GM18517 (cell line): ENCODE data around the gene SPSB3.
"Not testable (repeated sequence)": the region's sequence is repeated elsewhere in the genome, so short reads cannot be mapped to it uniquely, and the experiment has no call there.

ENCODE experiments used
- ATAC-seq: cut with Tn5 transposase; IDR thresholded peaks from one replicate; pipeline ENCODE4 v1.9.1; 2021; ENCODE audit warnings: mild to moderate bottlenecking, moderate library complexity; ENCODE audit not compliant: unreplicated experiment

Gene SPSB3

DNA sequence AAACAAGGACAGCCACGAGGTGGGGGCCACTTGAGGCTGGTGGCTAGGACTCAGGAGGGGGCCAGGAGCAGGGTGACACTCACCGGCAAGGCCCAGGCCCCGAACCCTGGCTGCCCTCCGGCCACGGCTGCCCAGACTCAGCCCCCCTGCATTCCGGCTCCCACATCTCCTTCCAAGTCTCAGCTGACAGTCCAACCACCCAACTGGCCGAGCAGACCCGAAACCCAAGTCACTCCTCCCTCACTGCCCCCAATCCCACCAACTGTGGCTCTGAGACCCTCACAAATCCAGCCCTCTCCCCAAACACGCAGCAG lies 34.9 kb upstream of the SPSB3 start:
- ATAC-seq = no peak

DNA sequence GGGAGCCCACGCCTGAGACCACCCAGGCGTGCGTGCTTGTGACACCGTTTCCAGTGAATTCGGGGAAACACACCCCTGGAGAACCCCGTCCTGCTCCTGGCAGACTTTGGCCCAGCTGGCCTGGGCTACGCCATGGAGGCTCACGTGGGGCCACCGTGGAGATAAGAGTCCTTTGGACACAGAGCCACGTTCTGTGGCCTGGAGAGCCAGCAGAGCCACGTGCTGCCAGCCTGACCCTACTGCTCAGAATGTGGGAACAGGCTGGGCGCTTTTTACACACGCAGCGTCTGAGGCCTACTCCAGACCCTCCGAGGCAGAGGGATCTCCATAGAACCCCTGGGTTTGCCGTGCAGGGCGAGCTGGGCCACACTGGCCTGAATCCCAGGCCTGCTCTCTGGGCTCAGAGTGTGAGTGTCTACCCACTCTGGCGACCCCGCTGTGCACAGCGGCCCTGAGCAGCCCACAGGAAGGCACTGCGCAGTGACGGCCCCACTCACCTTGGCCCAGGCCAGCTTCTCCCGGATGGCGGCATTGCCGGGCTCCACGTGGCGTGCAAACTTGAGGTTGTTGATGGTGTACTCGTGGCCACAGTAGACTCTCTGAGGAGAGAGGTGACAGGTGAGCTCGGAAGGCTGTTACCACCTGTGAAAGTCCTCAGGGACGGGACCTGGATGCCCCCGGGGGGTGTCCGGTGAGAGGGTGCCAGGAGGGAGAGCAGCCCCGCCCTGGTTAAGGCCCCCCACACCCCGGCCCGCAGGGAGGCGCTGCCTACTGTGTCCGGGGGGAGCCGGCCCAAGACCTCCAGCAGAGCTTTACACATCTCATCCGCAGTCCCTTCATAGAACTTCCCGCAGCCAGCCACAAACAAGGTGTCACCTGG lies 34.3 kb upstream of the SPSB3 start:
- no peak for ATAC-seq

DNA sequence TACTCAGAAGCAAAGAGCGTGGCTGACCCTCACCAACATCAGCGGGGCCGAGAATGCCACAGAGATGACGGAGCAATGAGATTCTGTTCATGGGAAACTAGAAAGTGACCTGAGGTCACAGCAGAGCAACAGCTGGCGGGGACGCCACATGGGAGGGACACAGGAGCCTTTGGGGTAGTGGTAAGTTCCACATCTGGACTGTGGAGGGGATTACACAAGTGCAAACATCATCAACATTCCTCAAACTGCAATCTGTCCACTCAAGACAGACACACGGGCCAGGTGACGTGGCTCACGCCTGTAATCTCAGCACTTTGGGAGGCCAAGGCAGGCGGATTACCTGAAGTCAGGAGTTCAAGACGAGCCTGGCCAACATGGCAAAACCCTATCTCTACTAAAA lies 33.1 kb upstream of the SPSB3 start:
- ATAC-seq = no peak

DNA sequence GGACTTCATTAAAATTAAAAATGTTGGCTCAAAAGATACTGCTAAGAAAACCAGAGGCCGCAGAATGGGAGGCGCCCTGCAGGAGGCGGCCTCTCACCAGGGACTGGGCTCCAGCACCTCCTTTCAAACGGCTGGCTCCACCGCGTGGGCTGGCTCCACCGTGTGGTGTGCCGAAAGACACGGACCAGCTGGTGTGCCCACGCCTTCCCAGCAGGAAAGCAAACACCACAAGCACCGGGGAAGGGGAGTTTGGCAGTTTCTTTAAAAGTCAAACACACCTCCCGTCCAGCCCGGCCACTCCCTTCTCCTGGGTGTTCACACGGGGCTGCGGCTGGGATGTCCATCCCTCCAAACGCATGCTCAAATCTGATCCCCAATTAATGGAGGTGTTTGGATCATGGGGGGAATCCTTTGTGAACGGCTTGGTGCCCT lies 30.4 kb upstream of the SPSB3 start:
- no peak for ATAC-seq

DNA sequence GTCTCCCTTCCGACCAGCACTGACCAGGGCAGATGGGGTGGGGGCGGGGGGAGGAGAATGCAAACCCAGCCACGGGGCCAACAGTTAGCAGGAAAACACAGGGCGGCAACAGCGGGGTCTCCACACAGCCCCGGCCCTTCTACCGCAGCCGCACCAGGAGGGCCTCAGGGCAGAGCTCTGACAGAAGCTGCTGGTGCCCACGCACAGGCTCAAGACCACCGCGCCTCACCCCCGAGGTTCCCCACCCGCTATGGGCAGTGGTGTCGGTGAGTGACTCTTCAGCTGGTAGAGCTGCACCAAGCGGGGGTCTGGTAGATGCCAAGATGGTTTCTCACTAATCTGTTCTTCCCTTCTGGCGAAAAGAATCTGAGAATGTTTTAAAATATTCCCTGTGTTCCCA lies 28.2 kb upstream of the SPSB3 start:
- ATAC-seq = no peak

DNA sequence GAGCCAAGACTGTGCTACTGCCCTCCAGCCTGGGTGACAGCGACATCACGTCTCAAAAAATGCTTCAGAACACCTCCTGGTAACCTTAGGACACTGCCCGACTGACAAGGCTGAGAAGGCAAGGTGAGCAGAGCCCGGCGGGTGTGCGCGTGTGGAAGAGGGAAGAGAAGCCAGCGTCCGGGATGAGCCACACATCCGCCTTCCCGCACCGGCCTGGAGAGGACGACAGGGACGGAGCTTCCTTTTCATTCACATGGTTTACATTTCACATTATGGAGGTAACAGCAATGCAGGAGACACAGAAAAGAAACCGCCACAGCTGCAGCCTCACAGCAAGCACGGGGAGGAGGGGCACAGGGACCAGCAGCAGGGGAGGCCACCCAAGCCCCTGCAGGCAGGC lies 27.7 kb upstream of the SPSB3 start:
- no peak for ATAC-seq

DNA sequence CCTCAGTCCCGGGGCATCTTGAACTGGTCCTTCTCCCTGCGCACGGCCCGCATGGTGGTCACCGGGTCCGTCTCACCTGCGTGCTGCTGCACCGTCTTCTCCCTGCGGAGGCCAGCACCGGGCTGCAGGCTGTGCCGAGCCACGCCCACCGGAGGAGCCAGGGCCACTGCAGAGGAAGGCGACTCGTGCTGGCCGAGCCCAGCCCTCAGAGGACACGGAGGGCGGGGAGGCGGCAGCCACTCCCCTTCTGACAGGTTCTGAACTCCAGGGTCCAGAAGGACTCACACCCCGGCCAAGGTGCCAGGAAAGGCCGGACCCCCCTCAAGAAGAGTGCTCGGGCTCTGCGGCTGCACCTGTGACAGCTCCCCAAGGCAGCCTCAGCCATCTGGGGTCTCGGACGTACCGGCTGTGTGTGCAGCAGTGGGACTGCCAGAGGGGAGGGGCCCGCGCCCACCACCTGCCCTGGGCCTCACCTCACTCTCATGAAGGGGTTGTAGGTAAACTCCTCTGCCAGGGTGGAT lies 27.0 kb upstream of the SPSB3 start:
- no peak for ATAC-seq

DNA sequence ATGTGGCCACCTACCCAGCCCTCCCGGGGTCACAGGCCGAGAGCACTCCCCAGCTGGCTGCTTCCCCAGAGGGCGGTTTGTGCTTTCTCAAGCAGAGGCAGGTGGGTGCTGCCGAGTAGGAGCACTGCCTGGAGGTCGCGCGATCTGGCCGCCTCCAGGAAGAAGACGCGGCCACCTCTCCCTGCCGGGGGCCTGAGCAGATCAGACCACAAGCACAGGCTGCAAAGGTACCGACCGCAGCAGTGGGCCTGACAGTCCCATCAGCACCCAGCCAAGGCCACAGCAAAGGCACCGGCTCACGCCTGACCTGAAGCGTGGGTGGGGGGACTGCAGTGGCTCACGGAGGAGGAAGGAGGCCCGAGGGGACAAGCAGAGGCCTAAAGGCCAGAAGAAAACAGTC lies 26.3 kb upstream of the SPSB3 start:
- ATAC-seq = no peak

DNA sequence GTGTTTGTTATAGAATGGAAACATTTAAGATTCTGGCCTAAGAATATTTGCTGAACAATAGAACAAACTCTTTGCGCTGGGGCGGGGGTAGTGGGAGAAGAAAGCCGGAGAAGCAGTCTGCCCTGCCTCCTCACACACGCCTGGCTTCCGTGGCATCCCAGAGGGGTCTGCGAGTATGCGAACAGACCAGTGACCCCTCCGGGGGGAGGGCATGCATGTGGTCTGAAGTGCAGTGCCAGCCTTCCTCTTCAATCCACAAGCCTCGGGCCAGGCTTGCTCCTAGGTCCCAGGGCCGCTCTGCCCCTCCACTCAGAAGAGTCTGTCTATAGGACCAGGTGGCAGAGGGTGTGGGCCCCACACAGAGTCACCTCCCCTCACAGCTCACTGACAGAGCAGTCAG lies 25.3 kb upstream of the SPSB3 start:
- no peak for ATAC-seq

DNA sequence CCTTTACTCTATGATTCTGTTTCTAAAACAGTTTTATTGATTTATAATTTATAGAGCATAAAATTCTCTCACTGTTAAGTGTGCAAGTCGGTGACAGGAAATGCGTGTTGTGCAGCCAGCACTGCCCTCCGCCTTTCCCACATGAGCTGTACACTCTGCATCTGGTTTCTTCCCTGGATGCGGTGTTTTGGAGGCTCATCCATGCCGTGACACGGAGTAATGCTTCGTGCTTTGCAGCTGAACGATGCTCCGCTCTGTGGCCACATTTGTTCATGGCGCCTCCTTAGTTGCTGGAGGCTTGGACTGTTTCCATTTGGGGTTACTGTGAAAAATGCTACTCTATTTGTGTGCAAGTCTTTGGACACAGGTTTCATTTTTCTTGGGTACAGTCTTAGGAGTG lies 18.3 kb upstream of the SPSB3 start:
- no peak for ATAC-seq

DNA sequence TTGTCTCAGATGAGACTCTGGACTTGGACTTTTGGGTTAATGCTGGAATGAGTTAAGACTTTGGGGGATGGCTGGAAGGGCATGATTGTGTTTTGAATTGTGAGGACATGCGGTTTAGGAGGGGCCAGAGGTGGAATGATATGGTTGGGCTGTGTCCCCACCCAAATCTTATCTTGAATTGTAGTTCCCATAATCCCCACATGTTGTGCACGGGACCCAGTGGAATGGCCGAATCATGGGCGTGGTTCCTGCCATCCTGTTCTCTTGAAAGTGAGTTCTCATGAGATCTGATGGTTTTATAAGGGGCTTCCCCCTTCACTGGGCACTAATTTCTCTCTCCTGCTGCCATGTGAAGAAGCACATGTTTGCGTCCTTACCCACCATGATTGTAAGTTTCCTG lies 16.9 kb upstream of the SPSB3 start:
- ATAC-seq = not testable (repeated sequence)

DNA sequence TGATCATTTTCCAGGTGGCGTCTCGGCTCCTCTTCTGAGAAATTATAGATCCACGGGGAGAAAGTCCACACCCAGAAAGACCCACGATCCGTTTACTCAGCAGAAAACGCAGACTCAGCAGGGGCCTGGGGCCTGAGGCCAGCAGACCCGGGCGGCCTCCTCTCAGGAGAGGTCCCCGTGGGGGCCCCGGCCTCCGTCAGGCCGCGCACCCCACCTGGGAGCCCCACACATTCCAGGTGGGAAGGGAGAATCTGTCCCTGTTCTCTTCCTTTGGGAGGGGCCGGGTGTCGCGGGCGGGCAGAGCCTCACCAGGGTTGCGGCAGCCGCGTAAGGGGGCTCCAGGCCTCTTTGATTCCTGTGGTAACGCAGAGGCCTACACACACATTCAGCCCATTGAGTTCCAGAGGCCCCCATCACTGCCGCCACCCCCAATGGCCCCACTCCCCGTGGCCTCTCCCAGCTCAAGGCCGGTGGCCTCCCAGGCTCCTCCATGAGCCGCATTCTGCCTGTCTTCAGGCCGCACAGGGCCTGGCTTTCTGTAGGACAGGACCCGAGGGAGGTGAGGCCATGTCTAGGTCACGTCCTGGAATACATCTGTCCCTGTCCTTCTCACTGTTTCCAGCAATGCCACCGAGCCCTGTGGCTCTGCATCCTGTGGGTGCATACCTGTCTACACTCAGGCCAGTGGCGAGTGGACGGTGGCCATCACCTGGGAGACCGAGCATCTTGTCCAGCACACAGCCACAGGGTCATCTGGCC lies 12.7 kb upstream of the SPSB3 start:
- ATAC-seq = no peak

DNA sequence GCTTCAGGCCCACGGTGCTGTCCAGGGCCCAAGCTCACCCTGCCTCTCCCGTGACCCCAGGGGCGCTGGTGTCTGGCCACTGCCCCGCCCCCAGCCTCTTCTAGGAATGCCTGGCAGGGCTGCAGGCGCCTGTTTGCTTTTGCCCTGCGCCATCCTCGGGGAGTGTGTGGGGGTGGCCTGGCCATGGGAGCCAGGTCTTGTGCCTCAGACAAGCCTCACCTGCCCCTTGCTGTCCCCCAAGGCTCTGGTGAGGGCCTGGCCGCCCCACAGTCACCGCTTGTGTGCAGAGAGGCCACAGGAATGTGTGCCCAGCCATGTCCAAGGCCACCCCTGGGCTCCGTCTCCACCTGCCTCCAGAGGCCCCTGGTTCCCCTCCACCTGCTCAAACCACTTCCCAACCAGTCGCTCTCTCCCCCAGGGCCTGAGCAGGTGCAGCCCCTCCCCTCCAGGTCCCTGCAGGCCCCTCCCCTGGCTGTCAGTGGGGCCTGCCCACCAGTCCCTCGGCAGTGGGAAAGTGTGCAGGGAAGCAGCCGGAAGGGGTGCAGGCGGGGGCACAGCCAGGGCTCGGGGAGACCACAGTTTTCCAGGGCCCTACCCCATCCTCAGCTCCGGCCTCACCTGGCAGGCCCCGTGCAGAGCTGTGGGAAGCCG lies 12.0 kb upstream of the SPSB3 start:
- no peak for ATAC-seq

DNA sequence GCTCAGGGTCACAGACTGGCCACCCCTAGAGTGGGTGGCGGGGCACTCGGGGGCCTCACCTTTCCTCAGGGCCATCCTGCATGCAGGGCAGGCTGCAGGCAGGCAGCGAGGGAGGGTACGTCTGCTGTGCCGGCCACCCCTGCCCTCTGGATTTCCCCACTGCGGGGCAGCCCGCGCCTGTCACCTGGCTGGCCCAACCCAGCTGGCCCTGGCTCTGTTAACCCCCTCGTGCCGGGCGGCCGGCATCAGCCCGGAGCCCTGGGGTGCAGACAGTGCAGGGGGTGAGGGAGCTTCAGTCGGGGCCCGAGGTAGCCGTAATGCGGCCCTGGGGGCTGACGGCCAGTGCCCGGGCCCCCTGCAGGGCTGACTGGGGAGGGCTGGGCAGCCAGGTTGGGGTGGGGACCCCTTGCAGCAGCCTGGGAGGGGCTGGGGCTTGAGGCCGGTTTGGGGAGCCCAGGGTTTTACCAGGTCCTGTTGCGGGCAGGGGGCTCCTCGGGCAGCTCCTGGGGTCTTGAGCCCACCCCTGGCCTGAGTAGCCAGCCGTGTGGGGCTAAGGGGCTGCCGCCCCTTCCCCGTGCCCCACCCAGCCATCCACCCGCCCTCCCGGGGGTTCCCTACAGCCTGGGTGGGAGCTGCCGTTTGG lies 11.3 kb upstream of the SPSB3 start, which contains the start of gene IGFALS:
IGFALS (minus strand) TSS at position 128 of the 643 bp plus-strand sequence; CDS start at position 75, 53 bp downstream.
- ATAC-seq = no peak

DNA sequence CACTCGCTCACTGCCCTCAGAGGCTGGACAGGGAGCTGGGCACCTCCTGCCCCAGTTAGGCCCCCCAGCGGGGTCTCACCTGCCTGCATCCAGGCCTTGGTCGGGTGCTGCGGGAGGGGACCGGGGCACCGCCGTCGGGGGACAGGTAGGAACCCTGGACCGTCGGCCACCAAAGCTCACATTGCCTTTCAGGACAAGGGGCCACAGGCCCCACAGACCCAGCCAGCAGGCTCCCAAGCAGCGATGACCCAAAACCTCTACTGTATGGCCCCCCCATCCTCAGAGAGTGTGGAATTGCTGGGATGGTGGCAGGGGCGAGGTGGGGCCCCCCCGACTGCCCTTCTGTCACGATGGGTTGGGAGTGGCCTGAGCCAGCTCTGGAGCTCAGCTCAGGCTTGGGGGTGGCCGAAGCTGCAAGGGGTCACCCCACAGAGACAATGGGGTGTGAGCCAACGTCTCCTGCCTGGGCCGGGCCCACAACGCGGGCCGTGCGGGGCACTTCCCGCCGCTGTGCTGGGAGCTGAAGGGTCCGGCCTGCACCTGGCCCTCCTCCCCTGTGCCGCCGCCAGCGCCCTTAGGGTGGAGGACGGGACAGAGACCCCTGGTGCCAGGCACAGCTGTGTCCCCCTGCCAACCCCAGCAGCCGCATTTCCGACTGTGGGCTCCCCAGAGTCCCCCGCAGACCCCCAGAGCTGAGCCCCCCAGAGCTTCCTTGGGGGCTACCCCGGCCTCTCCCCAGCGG lies 10.6 kb upstream of the SPSB3 start:
- no peak for ATAC-seq

DNA sequence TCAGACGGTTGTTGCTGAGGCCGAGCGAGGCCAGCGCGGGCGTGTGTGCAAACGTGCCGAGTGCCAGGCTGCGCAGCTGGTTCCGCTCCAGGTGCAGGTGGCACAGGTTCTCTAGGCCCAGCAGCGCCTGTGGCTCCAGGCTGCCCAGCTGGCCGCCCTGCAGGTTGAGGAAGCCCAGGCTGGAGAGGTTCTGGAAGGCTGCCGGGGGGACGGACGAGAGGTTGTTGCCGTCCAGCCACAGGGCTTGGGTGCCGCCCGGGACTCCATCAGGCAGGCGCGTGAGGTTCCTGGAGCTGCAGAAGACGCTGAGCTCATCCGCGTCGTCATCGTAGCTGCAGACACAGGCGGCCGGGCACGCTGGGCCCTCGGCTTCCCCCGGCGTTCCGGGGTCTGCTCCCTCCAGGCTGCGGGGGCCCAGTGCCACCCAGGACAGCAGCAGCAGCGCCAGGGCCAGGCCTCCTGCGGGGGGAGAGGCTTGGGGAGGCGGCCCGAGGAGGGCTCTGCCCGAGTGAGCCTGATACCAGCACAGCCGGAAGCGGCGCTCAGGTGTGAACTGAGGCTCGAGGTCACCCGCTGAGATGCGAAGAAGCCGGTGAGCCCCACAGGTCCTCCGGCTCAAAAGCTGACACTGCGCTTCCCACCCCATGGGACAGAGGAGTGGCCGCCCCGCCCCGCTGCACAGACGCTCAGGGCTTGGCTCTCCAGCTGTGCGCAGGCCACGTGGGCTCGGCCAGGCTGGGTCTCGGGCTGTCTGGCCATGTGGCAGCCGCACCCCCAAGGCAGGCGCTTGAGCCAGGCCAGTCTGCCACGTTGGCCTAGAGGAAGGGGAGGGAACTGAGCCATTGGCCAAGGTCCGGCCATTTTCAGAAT lies 9.8 kb upstream of the SPSB3 start:
- no peak for ATAC-seq

DNA sequence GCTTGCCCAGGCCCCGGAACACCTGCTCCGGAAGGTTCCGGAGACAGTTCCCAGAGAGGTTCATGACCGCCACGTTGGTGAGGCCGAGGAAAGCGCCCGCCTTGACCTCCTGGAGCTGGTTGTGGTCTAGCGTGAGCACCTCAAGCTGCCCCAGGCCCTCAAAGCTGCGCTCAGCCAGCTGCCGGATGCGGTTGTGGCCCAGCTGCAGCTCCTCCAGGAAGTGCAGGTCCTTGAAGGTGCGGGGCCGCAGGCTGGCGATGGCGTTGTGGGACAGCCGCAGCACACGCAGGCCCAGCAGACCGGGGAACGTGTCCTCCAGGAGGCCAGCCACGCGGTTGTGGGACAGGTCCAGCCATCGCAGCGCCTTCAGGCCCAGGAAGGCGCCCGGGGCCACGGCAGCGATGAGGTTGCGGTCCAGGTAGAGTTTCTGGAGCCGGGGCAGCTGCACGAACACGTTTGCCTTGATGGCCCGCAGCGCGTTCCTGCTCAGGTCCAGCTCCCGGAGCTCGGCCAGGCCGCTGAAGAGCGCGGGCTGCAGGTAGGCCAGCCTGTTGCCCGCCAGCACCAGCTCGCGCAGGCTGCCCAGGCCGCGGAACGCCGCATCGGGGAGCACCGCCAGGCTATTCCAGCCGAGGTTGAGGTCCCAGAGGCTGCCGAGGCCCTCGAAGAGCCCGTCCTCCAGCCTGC lies 9.0 kb upstream of the SPSB3 start:
- no peak for ATAC-seq

DNA sequence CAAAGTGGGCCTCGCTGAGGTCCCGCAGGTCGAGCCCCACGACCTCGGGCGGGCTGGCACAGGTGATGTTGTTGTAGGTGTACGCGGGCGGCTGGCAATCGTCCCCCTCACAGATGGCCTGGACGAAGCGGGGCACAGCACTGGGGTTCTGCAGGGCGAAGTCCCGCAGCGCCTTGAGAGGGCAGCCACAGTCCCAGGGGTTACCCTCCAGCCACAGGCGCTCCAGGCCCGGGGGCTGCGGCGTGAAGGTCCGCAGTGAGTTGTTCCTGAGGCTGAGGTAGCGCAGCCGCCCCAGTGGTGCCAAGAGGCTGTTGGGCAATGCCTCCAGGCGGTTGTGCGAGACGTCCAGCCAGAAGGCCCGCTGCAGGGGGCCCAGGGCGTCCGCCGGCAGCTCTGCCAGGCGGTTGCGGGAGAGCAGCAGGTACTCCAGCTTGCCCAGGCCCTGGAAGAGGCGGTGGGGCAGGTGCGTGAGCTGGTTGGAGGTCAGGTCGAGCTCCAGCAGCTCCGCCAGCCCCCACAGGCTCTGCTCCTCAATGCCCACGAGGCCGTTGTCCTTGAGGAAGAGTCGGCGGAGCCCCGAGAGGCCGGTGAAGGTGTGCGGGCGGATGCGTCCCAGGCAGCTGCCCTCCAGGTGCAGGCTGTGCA lies 8.4 kb upstream of the SPSB3 start:
- ATAC-seq = no peak
